ENCODE data around the gene CHMP4B. TPM values are rescaled to one million over a fixed set of nuclear protein-coding genes. Genes with fewer than 3 reads are reported as not detected.

CHMP4B gene
- total RNA-seq, 1 experiment from 2014 or later = 72.5 TPM

- H3K27ac Mint-ChIP-seq = no peak overlapping the region
- ATAC-seq = no peak
- H3K27me3 Mint-ChIP-seq (ENCODE audit: low read depth) = no peaks in the 10 kb centered on the region; the same call in 1 of the 2 replicates
- no peak overlapping the region for H3K4me3 Mint-ChIP-seq
- TF ChIP-seq JUN (CRISPR knock-in tag; IDR thresholded peaks at IDR 0.05) (no peak), SMAD3 (CRISPR knock-in tag; IDR thresholded peaks at IDR 0.05; ENCODE audit: borderline replicate concordance) (no peak), ZNF121 (CRISPR knock-in tag; IDR thresholded peaks at IDR 0.05) (no peak), GABPB1 (CRISPR knock-in tag; IDR thresholded peaks at IDR 0.05) (no peak), ATF1 (CRISPR knock-in tag; IDR thresholded peaks at IDR 0.05) (no peak), NFE2L1 (CRISPR knock-in tag; IDR thresholded peaks at IDR 0.05) (no peak), KAT7 (CRISPR knock-in tag; IDR thresholded peaks at IDR 0.05; ENCODE audit: borderline replicate concordance) (no peak)
- H3K4me1 Mint-ChIP-seq = peaks cover 5% of the 10 kb centered on the region; the same call in 1 of the 2 replicates
- peaks cover 18% of the 10 kb centered on the region for H3K9me3 Mint-ChIP-seq
- POLR2A ChIA-PET = no interaction called here
- no peak for DNase-seq (ENCODE audit: low spot score)
- H3K36me3 Mint-ChIP-seq = peaks cover 2% of the 10 kb centered on the region; the same call in 1 of the 2 replicates
- CTCF ChIA-PET = no interaction called here
These were observed 64.4 kb downstream of the CHMP4B start for GRCh38 chr20:33875534-33876026.

DNA sequence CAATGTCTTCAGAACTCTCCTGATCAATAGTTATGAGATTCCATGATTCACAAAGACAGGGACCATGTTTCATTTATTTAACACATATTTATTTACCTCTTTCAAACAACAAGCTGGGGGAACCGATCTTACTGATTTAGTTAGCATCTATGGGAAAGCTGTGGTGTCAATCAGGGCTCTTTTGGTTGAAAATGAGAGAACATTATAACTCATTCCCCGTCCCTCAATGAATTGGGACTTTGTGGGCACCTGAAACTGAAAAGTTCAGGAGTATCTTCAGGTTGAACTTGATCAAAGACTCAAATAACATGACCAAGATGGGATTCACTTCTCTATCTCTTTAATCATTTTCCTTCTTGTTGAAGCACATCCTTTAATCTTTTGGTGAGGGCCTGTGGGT lies 67.4 kb downstream of the CHMP4B start:
- no peaks in the 10 kb centered on the region; the same call in 1 of the 2 replicates for H3K27me3 Mint-ChIP-seq (ENCODE audit: low read depth)
- H3K27ac Mint-ChIP-seq = no peak overlapping the region

More for the DNA sequence above, 67.4 kb downstream of the CHMP4B start:
- ATAC-seq (no peak), DNase-seq (ENCODE audit: low spot score) (no peak)
- TF ChIP-seq GRHL2 (CRISPR knock-in tag; IDR thresholded peaks at IDR 0.05; ENCODE audit: insufficient replicate concordance, severe bottlenecking) (no peak), E2F1 (CRISPR knock-in tag; IDR thresholded peaks at IDR 0.05) (no peak), ATF2 (CRISPR knock-in tag; IDR thresholded peaks at IDR 0.05; ENCODE audit: borderline replicate concordance, low read depth) (no peak), ZBTB21 (CRISPR knock-in tag; IDR thresholded peaks at IDR 0.05; ENCODE audit: borderline replicate concordance) (no peak), ZNF532 (CRISPR knock-in tag; IDR thresholded peaks at IDR 0.05; ENCODE audit: borderline replicate concordance) (no peak), ZNF121 (CRISPR knock-in tag; IDR thresholded peaks at IDR 0.05) (no peak), FOXP1 (CRISPR knock-in tag; IDR thresholded peaks at IDR 0.05; ENCODE audit: borderline replicate concordance) (no peak), KAT7 (CRISPR knock-in tag; IDR thresholded peaks at IDR 0.05; ENCODE audit: borderline replicate concordance) (no peak), FOXJ3 (CRISPR knock-in tag; IDR thresholded peaks at IDR 0.05; ENCODE audit: borderline replicate concordance) (no peak)
- TF ChIP-seq, protein P1, sequence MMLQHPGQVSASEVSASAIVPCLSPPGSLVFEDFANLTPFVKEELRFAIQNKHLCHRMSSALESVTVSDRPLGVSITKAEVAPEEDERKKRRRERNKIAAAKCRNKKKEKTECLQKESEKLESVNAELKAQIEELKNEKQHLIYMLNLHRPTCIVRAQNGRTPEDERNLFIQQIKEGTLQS (CRISPR knock-in tag; conservative IDR thresholded peaks at IDR 0.05) = no peak
- CTCF ChIA-PET = interaction anchor here (1.1 kb wide), 1 partner anchor 12 kb away, joined by 3 read pairs; no protein-coding TSS in a partner anchor
- Mint-ChIP-seq H3K36me3 (peaks cover 2% of the 10 kb centered on the region; the same call in 1 of the 2 replicates), H3K9me3 (peaks cover 18% of the 10 kb centered on the region), H3K4me3 (no peak overlapping the region), H3K4me1 (no peaks in the 10 kb centered on the region)
- POLR2A ChIA-PET = interaction anchor here (0.6 kb wide), 1 partner anchor 16 kb away, joined by 4 read pairs; no protein-coding TSS in a partner anchor
